Lower lobe of right lung (tissue), 2 donors: ENCODE measurements around the gene ESF1. TPM values are rescaled to one million over a fixed set of nuclear protein-coding genes. Genes with fewer than 3 reads are reported as not detected.

ENCODE experiments used
- ATAC-seq, 2 donors: fragments of 200-7000 bp; cut with Tn5 transposase; one replicate each; pipeline ENCODE4 v1.9.1; 2020 to 2022; ENCODE audit warnings: mild to moderate bottlenecking in 2 of 2, moderate library complexity in 2 of 2
- DNase-seq: peaks from one replicate; pipeline ENCODE4 v3.0.0-alpha.2; 2020
- H3K27ac ChIP-seq: fragments of 200-600 bp; one replicate; pipeline ENCODE4 v1.8.0; 2022
- H3K27me3 ChIP-seq: fragments of 200-600 bp; one replicate; pipeline ENCODE4 v1.8.0; 2022; ENCODE audit warnings: low read depth
- H3K36me3 ChIP-seq: fragments of 200-600 bp; one replicate; pipeline ENCODE4 v1.8.0; 2022; ENCODE audit warnings: mild to moderate bottlenecking
- H3K4me1 ChIP-seq: fragments of 200-600 bp; one replicate; pipeline ENCODE4 v1.8.0; 2022
- H3K4me3 ChIP-seq: fragments of 200-600 bp; one replicate; pipeline ENCODE4 v1.8.0; 2022; ENCODE audit warnings: mild to moderate bottlenecking
- H3K9me3 ChIP-seq: fragments of 200-600 bp; one replicate; pipeline ENCODE4 v1.8.0; 2022
- intact Hi-C: fragments of 100-400 bp; cut with DNase I; formaldehyde crosslinking; loops from one replicate; pipeline ENCODE4 v1.11.0; 2022
- total RNA-seq: library from RNA; stranded (reverse); fragmentation: NEBNext Ultra II Directional; extraction: Animal tissue kit (Norgen Biotek cat#: 25700); gene quantifications from one replicate; pipeline ENCODE4 v1.2.1, GENCODE V29; 2021
- TF ChIP-seq, protein P1 (sequence below): fragments of 200-600 bp; IDR thresholded peaks from one replicate; pipeline ENCODE4 v1.8.0; 2022; ENCODE audit warnings: antibody characterized with exemption, mild to moderate bottlenecking
- donor health status: DM: no; HTN: yes; CAD: no; lungs with severe emphysema.

Gene ESF1
- total RNA-seq, 1 donor from 2014 or later, result 12.4 TPM

- H3K27me3 ChIP-seq, result no peaks in the 10 kb centered on the region
- ATAC-seq (no peak), DNase-seq (no peak)
- H3K4me3 ChIP-seq, result no peak overlapping the region
- TF ChIP-seq, protein P1, sequence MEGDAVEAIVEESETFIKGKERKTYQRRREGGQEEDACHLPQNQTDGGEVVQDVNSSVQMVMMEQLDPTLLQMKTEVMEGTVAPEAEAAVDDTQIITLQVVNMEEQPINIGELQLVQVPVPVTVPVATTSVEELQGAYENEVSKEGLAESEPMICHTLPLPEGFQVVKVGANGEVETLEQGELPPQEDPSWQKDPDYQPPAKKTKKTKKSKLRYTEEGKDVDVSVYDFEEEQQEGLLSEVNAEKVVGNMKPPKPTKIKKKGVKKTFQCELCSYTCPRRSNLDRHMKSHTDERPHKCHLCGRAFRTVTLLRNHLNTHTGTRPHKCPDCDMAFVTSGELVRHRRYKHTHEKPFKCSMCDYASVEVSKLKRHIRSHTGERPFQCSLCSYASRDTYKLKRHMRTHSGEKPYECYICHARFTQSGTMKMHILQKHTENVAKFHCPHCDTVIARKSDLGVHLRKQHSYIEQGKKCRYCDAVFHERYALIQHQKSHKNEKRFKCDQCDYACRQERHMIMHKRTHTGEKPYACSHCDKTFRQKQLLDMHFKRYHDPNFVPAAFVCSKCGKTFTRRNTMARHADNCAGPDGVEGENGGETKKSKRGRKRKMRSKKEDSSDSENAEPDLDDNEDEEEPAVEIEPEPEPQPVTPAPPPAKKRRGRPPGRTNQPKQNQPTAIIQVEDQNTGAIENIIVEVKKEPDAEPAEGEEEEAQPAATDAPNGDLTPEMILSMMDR, result no peak
- intact Hi-C loops, result loop anchor here (10.0 kb wide), 1 partner anchor 241 kb away; no protein-coding TSS in a partner anchor
- no peaks in the 10 kb centered on the region for H3K9me3 ChIP-seq
- H3K36me3 ChIP-seq, result peaks cover 98% of the 10 kb centered on the region
- no peak overlapping the region for H3K27ac ChIP-seq
- peaks cover 4% of the 10 kb centered on the region for H3K4me1 ChIP-seq
Observed at GRCh38 chr20:13813910-13814309, 29.2 kb upstream of the ESF1 start.

- ATAC-seq (no peak), DNase-seq (no peak)
- TF ChIP-seq, protein P1, result no peak
- Histone ChIP-seq H3K27ac (no peak overlapping the region), H3K27me3 (no peaks in the 10 kb centered on the region), H3K36me3 (peaks cover 90% of the 10 kb centered on the region), H3K4me1 (peaks cover 4% of the 10 kb centered on the region), H3K9me3 (no peaks in the 10 kb centered on the region), H3K4me3 (no peak overlapping the region)
- intact Hi-C loops, result loop anchor here (10.0 kb wide), 1 partner anchor 244 kb away; no protein-coding TSS in a partner anchor
Observed at GRCh38 chr20:13810446-13810845, 25.7 kb upstream of the ESF1 start.

- Histone ChIP-seq H3K4me1 (peaks cover 4% of the 10 kb centered on the region), H3K9me3 (no peaks in the 10 kb centered on the region), H3K27ac (no peak overlapping the region), H3K27me3 (no peaks in the 10 kb centered on the region), H3K36me3 (peaks cover 87% of the 10 kb centered on the region), H3K4me3 (no peak overlapping the region)
- TF ChIP-seq, protein P1, result no peak
- no peak for DNase-seq
- intact Hi-C loops, result loop anchor here (10.0 kb wide), 1 partner anchor 245 kb away; no protein-coding TSS in a partner anchor
- ATAC-seq, result peak; percentile 87 to 93
Observed at GRCh38 chr20:13809855-13810254, 25.1 kb upstream of the ESF1 start.

- TF ChIP-seq, protein P1, result no peak
- Histone ChIP-seq H3K4me1 (peaks cover 4% of the 10 kb centered on the region), H3K27ac (no peak overlapping the region), H3K36me3 (peaks cover 86% of the 10 kb centered on the region), H3K27me3 (no peaks in the 10 kb centered on the region), H3K9me3 (no peaks in the 10 kb centered on the region), H3K4me3 (no peak overlapping the region)
- no peak for DNase-seq
- intact Hi-C loops, result no loop called here
- ATAC-seq, result peak in 1 of 2 donors; percentile 67
Observed at GRCh38 chr20:13809373-13809772, 24.7 kb upstream of the ESF1 start.

- intact Hi-C loops, result no loop called here
- H3K27me3 ChIP-seq, result no peaks in the 10 kb centered on the region
- TF ChIP-seq, protein P1, result no peak
- peaks cover 74% of the 10 kb centered on the region for H3K36me3 ChIP-seq
- DNase-seq (peak; percentile 80), ATAC-seq (peak; percentile 91)
- H3K4me1 ChIP-seq, result no peaks in the 10 kb centered on the region
- no peaks in the 10 kb centered on the region for H3K9me3 ChIP-seq
- no peak overlapping the region for H3K27ac ChIP-seq
- no peak overlapping the region for H3K4me3 ChIP-seq
Observed at GRCh38 chr20:13800728-13801134, 16.0 kb upstream of the ESF1 start.

GRCh38 chr20:13799974-13800373, 15.3 kb upstream of the ESF1 start:
- intact Hi-C loops, result no loop called here
- DNase-seq, result no peak
- ATAC-seq, result no peak
- Histone ChIP-seq H3K27ac (no peak overlapping the region), H3K9me3 (no peaks in the 10 kb centered on the region), H3K4me1 (no peaks in the 10 kb centered on the region), H3K27me3 (no peaks in the 10 kb centered on the region), H3K4me3 (no peak overlapping the region), H3K36me3 (peaks cover 80% of the 10 kb centered on the region)
- TF ChIP-seq, protein P1, result no peak
